ENCODE measurements around the gene SH3BP1.

Gene SH3BP1

DNA sequence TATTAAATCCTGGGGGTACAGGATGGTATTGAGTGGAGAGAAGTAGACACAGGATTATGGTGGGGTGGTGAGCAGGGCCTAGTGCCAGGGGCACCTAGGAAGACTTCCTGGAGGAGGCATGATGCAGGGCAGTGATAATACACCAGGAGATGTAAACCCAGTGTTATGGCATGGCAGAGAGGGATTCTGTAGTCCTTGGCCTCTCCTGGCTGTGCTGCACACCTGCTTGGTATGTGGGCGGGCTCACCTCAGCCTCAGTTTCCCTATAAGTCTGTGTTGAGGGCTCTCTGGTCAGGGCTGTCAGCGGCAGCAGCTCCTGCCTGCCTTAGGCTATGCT lies 21.2 kb downstream of the SH3BP1 start:
- H3K9me3 Mint-ChIP-seq = no peaks in the 10 kb centered on the region
- H3K4me3 Mint-ChIP-seq = peak overlapping the region; percentile 38 to 82
- no peaks in the 10 kb centered on the region for H3K27me3 Mint-ChIP-seq
- H3K27ac Mint-ChIP-seq = peak overlapping the region in 1 of 2 donors; percentile 62
- H3K4me1 Mint-ChIP-seq (ENCODE audit: low read depth in 2 of 2) = peaks cover 37 to 38% of the 10 kb centered on the region in 2 donors
- H3K36me3 Mint-ChIP-seq (ENCODE audit: insufficient read depth) = peaks cover 39% of the 10 kb centered on the region
- no peak for ATAC-seq (replicated peaks)
- DNase-seq = no peak

DNA sequence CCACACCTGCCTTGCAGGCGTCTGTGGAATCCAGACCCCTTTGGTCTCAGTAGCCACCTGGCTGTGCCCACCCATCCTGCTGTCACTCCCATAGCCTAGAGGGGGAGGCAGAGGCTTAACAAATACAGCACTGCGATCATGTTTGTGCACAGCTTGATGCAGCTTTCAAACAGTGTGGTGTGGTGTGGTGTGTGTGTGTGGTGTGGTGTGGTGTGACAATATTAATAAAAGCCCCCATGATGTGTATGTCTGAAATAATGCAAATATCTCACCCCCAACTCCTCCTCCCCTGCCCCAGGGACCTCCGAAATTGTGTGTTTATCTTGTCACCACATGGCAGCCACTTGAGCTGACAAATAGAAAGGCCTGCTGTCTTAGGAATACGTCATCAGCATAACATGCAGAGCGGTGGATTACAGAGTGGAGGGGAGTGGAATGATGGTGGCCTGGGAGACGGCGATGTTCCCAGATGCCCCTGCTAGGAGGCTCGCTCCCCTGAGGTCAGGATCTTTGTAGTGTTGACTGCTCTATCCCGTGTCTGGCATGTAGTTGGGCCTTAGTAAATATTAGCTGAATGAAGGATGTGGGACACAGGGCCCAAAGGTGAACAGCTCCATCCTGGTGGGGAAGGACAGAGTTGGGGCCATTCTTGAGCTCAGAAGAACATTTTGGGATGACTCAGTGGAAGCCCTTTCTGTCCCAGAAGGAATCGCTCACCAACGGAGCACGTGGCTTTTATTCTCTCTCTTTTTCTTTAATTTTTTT lies 21.9 kb downstream of the SH3BP1 start:
- no peaks in the 10 kb centered on the region for H3K27me3 Mint-ChIP-seq
- H3K9me3 Mint-ChIP-seq = no peaks in the 10 kb centered on the region
- peak overlapping the region; percentile 31 to 38 for H3K4me3 Mint-ChIP-seq
- ATAC-seq (replicated peaks) (no peak), DNase-seq (peak in 1 of 3 experiments; percentile 31)
- peak overlapping the region in 1 of 2 donors; percentile 66 for H3K27ac Mint-ChIP-seq
- peaks cover 33 to 38% of the 10 kb centered on the region in 2 donors for H3K4me1 Mint-ChIP-seq (ENCODE audit: low read depth in 2 of 2)
- H3K36me3 Mint-ChIP-seq (ENCODE audit: insufficient read depth) = peaks cover 38% of the 10 kb centered on the region

DNA sequence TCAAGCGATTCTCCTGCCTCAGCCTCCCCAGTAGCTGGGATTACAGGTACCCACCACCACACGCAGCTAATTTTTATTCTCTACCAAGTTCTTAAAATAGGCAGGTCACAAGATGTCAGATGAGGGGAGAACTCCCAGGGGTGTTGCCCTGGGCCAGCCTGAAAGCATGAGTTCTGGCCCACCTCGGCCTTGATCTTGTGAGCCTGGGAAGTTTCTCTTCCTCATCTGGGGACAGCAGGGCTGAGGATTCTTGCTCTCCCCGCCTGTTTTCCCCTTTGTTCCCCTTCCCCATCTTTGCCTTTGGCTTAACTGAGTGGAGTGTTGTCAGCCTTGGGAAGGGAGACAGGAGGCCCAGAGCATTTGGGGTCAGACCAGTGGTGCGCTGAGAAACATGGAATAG lies 22.6 kb downstream of the SH3BP1 start:
- ATAC-seq (replicated peaks) = no peak
- Mint-ChIP-seq H3K27ac (peak overlapping the region in 1 of 2 donors; percentile 66), H3K4me3 (no peak overlapping the region), H3K36me3 (ENCODE audit: insufficient read depth) (peaks cover 38% of the 10 kb centered on the region), H3K9me3 (no peaks in the 10 kb centered on the region), H3K4me1 (ENCODE audit: low read depth in 2 of 2) (peaks cover 31 to 38% of the 10 kb centered on the region in 2 donors), H3K27me3 (no peaks in the 10 kb centered on the region)
- DNase-seq = no peak

DNA sequence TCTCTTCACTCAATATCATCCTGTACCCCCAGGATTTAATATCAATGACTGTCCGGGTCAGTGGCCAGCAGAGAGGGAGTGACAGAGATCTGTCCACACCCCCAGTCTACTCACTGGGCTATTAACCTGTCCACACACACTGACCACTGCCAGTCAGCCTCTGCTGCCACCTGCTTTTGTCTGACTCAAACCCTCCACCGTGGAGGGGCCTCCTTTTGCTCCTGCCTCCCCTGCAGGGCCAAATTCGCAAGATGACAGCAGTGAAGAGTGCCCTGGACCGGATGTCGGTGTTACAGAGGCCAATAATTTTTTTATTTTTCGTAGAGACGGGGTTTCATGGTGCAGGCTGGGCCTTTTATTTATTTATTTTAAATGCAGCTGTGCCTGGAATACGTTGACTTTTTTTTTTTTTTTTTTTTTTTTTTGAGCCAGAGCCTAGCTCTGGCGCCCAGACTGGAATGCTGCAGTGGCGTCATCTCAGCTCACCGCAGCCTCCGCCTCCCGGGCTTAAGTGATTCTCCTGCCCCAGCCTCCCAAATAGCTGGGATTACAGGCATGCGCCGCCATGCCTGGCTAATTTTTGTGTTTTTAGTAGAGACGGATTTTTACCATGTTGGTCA lies 24.2 kb downstream of the SH3BP1 start:
- H3K27me3 Mint-ChIP-seq = no peaks in the 10 kb centered on the region
- peaks cover 24% of the 10 kb centered on the region for H3K36me3 Mint-ChIP-seq (ENCODE audit: insufficient read depth)
- H3K4me3 Mint-ChIP-seq = no peak overlapping the region
- H3K9me3 Mint-ChIP-seq = no peaks in the 10 kb centered on the region
- ATAC-seq (replicated peaks) (no peak), DNase-seq (no peak)
- peaks cover 24 to 30% of the 10 kb centered on the region in 2 donors for H3K4me1 Mint-ChIP-seq (ENCODE audit: low read depth in 2 of 2)
- H3K27ac Mint-ChIP-seq = no peak overlapping the region

DNA sequence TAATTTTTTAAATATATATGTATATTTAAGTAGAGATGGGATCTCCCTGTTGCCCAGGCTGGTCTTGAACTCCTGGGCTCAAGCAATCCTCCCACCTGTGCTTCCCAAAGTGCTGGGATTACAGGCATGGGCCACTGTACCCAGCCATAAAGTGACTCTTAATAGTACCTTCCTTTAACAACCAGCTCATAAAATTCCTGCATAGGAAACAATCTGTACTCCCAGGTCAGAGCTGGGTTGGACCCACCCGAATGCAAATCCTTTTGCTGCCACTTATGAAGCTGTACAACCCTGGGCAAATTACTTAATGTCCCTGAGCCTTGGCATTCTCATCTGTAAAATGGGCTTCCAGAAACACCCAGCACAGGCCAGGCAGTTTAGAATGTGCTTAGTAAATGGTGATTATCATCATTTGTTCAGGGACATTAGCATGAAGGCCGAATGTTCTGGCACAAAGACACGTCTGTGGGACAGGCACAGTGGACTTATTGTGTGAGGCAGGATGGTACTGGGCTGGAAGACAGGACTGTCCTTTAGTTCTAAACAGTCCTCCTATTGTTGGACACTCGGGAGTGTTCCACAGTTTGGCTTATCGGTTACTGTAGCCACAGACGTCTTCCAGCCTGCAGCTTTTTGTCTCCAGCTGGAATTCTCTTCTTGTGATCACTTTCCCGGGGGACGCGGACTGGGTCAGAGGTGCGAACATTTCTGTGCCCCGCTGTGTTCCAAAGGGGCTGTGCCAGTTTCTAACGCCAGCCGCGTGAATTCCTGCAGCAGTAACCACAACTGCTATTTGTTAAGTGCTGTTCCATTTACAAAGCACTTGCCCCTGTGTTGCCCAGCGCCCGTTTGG lies 25.0 kb downstream of the SH3BP1 start:
- peaks cover 21 to 26% of the 10 kb centered on the region in 2 donors for H3K4me1 Mint-ChIP-seq (ENCODE audit: low read depth in 2 of 2)
- peak overlapping the region in 1 of 2 donors; percentile 44 for H3K27ac Mint-ChIP-seq
- DNase-seq = no peak
- no peak overlapping the region for H3K4me3 Mint-ChIP-seq
- ATAC-seq (replicated peaks) = no peak
- H3K36me3 Mint-ChIP-seq (ENCODE audit: insufficient read depth) = peaks cover 23% of the 10 kb centered on the region
- no peaks in the 10 kb centered on the region for H3K27me3 Mint-ChIP-seq
- no peaks in the 10 kb centered on the region for H3K9me3 Mint-ChIP-seq

DNA sequence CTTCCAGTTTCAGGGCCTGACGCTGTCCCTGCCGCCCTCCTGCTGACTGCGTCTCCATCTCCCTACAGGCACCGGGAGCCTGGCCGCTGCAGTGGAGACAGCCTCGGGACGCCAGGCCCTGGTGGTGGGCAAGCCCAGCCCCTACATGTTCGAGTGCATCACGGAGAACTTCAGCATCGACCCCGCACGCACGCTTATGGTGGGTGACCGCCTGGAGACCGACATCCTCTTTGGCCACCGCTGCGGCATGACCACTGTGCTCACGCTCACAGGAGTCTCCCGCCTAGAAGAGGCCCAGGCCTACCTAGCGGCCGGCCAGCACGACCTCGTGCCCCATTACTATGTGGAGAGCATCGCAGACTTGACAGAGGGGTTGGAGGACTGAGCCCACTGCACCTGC lies 26.0 kb downstream of the SH3BP1 start:
- ATAC-seq (replicated peaks) (no peak), DNase-seq (no peak)
- Mint-ChIP-seq H3K9me3 (no peaks in the 10 kb centered on the region), H3K4me3 (no peak overlapping the region), H3K27ac (no peak overlapping the region), H3K4me1 (ENCODE audit: low read depth in 2 of 2) (peaks cover 11 to 16% of the 10 kb centered on the region in 2 donors), H3K36me3 (ENCODE audit: insufficient read depth) (peaks cover 20% of the 10 kb centered on the region), H3K27me3 (no peaks in the 10 kb centered on the region)

DNA sequence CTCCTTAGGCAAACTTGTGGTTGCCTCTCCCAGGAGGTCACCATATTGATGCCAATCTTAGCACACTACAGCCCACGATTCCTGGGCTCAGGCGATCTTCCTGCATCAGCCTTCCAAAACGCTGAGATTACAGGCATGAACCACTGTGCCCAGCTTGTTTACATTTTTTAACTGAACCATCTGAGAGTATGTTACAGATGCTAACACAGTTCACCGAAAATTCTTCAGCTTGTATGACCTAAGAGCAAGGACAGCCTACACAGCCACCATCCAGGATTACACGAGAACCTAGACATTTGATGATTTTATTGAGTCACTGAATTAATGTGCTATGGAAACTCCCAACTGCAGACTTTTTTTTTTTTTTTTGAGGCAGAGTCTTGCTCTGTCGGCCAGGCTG lies 30.1 kb downstream of the SH3BP1 start:
- no peak overlapping the region for H3K4me3 Mint-ChIP-seq
- H3K36me3 Mint-ChIP-seq (ENCODE audit: insufficient read depth) = peaks cover 28% of the 10 kb centered on the region
- DNase-seq (no peak), ATAC-seq (replicated peaks) (no peak)
- peak overlapping the region in 1 of 2 donors; percentile 19 for H3K27ac Mint-ChIP-seq
- no peaks in the 10 kb centered on the region for H3K27me3 Mint-ChIP-seq
- H3K4me1 Mint-ChIP-seq (ENCODE audit: low read depth in 2 of 2) = peaks cover 17 to 18% of the 10 kb centered on the region in 2 donors
- no peaks in the 10 kb centered on the region for H3K9me3 Mint-ChIP-seq

DNA sequence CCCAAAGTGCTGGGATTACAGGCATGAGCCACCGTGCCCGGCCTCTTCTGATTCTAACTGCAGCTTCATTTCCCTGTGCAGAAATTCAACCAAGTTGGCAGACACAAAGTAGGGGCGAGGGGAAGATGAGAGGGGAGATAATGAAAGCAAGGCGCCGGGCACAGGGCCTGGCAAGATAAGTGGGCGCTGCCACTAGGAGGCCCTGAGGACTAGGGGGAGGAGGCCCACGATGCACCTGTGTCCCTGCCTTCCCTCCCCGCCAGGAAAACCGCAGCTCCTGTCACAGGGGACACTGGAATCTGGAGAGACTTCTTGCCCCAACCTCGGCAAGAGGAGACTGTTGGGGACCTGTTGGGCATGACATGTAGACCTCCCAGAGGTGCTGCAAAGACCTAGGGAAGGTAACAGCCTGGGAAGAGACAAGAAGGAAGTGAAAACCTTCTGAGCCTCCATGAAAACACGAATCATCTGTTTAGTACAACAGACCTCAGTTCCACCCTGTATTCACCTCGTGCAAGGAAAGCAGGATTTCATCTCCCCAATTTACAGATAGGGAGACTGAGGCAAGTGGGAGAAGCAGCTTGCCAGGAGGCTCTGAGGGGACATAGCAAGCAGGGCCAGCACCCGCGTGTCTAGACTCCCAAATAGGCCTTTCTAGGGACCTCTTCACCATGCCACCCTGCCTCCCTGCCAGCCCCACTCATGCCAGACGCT lies 32.9 kb downstream of the SH3BP1 start:
- Mint-ChIP-seq H3K36me3 (ENCODE audit: insufficient read depth) (peaks cover 21% of the 10 kb centered on the region), H3K27ac (peak overlapping the region; percentile 29 to 38), H3K9me3 (no peaks in the 10 kb centered on the region), H3K4me3 (no peak overlapping the region), H3K27me3 (no peaks in the 10 kb centered on the region), H3K4me1 (ENCODE audit: low read depth in 2 of 2) (peaks cover 27 to 32% of the 10 kb centered on the region in 2 donors)
- ATAC-seq (replicated peaks) (no peak), DNase-seq (no peak)

DNA sequence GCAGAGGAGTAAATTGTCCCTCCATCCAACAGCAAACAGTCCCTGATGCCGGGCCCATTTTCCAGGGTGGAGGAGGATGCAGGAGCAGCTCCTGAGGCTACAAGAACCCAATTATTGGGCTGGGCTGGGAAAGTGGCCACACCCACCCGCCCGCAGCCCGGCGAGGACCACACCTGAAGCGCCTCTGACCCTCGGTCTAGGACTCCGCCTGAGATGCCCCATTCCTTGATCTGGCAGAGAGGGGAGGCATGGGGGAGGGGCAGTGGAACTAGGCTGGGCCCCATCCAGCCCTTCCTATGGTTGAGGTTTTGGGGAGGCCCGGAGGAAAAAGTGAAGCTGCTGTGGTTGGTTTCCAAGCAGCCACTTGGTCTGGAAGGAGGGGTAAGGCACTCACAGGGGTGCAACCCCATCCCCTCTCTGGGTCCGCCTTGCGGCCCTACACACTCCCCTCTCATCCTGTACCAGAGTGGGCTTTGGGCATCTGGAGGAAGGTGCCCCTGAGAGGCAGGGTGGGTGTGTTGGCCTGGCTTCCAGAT lies 33.5 kb downstream of the SH3BP1 start:
- Mint-ChIP-seq H3K27me3 (no peaks in the 10 kb centered on the region), H3K36me3 (ENCODE audit: insufficient read depth) (peaks cover 23% of the 10 kb centered on the region), H3K4me1 (ENCODE audit: low read depth in 2 of 2) (peaks cover 28 to 33% of the 10 kb centered on the region in 2 donors), H3K27ac (peak overlapping the region in 1 of 2 donors; percentile 29), H3K4me3 (no peak overlapping the region), H3K9me3 (no peaks in the 10 kb centered on the region)
- ATAC-seq (replicated peaks) (no peak), DNase-seq (no peak)

DNA sequence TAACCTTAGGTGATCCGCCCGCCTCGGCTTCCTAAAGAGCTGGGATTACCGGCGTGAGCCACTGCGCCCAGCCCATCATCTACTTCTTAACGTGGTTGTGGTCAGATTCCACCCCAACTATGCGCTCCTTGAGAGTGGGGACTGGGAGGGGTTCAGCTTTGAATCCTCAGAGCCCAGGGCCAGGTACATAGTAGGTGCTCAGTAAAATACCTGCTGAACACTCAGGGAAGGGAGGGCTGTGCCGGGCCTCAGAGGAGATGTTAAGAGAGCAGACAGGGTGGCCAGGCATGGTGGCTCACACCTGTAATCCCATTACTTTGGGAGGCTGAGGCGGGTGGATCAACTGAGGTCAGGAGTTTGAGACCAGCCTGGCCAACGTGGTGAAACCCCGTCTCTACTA lies 34.8 kb downstream of the SH3BP1 start:
- H3K4me3 Mint-ChIP-seq = peak overlapping the region; percentile 85 to 91
- peak overlapping the region; percentile 46 to 98 for H3K27ac Mint-ChIP-seq
- ATAC-seq (replicated peaks) (no peak), DNase-seq (no peak)
- peaks cover 31 to 35% of the 10 kb centered on the region in 2 donors for H3K4me1 Mint-ChIP-seq (ENCODE audit: low read depth in 2 of 2)
- no peaks in the 10 kb centered on the region for H3K27me3 Mint-ChIP-seq
- no peaks in the 10 kb centered on the region for H3K9me3 Mint-ChIP-seq
- H3K36me3 Mint-ChIP-seq (ENCODE audit: insufficient read depth) = peaks cover 29% of the 10 kb centered on the region

DNA sequence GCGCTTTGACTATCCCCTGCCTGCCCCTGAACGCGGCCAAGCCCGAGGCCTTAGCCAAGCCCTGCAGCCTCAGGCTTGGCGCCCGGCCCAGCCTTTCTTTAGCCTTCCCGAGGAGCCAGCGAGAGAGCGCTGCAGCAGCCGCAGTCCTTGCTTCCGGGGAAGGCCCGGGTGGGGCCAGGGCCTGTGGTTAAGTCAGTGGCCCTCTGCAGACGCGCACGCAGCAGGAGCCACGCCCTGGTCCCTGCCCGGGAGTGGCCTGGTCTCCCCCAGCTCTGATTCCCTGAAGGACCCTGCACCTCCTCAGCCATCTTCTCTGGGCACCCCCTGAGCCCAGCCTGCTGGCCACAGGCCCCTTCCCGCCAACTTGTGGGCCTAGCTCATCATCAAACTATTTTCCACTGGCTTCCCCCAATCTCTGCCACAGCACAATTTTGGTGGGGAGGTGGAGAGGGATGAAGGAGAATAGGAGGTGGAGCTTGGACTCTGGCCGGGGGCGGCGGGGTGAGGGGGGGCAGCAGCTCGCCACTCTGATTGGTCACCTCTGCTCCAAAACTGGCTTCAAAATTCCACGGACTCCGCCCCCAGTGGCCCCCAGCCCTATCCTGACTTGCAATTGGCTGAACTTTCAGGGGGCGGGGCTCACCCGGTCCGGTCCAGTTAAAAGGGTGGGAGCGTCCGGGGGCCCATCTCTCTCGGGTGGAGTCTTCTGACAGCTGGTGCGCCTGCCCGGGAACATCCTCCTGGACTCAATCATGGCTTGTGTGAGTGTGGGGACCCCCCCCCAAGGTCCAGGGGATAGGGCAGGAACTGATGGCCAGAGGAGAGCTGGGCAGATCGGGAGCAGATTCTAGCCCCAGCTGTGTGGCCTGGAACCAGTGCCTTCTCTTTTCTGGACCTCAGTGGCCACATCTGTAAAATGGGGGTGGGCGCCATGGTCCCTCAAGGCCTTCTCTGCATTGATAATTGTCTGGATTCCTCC lies 35.8 kb downstream of the SH3BP1 start, which contains the start of gene LGALS1:
Gene LGALS1 (plus strand): TSS at position 686 of the 979 bp plus-strand sequence. CDS start 67 bp downstream, at position 753.
- peak; percentile 38 for ATAC-seq (replicated peaks)
- H3K9me3 Mint-ChIP-seq = no peaks in the 10 kb centered on the region
- peaks cover 36% of the 10 kb centered on the region for H3K36me3 Mint-ChIP-seq (ENCODE audit: insufficient read depth)
- H3K27me3 Mint-ChIP-seq = no peaks in the 10 kb centered on the region
- peak within 1 kb of the TSS; percentile 98 for H3K27ac Mint-ChIP-seq
- H3K4me3 Mint-ChIP-seq = peak within 1 kb of the TSS; percentile 85 to 91
- H3K4me1 Mint-ChIP-seq (ENCODE audit: low read depth in 2 of 2) = peaks cover 31 to 40% of the 10 kb centered on the region in 2 donors
- peak; percentile 43 to 46 (median 45) for DNase-seq

All from effector memory CD8-positive, alpha-beta T cell (primary cell).